ENCODE results near the gene CERK.

CERK gene

DNA sequence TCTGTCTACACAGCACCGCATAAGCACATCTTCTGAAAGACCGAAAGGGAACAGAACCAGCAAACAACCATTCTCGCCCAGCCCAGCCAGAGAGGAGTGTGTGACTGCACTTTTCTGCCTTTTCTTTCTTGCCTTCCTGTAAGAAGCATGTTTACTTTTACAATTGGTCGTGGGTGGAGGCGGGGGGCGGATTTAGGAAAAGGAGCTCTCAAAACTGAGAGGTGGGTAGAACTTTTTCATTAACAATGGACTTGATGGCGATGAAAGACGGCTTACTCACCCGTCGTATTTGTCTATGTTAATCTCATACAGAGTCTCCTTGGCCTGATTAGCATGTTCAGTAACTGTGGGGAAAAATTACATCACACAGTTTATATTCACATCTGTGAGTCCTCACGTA is 27.2 kb downstream of the CERK start:
- DNase-seq (ENCODE audit: low read depth, low spot score), result no peak
- H3K4me3 ChIP-seq (ENCODE audit: low read length), result no peak overlapping the region

DNA sequence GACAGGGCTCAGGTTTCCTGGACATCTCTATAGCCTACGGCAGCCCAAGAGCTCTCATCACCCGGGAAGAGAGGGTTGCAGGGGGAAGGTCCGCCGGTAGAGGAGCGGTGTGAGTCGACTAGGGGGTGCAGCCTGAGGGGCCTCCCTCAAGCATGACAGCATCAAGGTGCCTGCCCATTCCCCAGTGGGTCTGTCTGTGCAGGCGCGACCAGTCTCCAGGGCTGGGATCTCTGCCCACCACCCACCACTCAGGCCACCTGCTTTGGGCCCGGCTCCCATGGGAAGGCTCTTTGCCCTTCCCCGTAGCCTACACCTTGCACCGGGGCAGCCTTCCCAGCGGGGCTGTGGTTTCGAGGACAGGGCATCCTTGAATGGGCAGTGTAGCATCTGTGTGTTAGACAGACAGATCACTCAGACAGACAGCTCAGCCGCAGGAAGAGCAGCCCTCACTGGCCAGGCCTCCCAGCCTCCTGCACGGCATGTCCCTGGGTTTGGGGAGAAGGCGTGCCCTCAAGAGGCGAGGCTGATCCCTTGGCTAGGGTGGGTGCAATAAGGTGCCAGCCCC is 29.2 kb downstream of the CERK start:
- no peak overlapping the region for H3K4me3 ChIP-seq (ENCODE audit: low read length)
- DNase-seq (ENCODE audit: low read depth, low spot score), result no peak

DNA sequence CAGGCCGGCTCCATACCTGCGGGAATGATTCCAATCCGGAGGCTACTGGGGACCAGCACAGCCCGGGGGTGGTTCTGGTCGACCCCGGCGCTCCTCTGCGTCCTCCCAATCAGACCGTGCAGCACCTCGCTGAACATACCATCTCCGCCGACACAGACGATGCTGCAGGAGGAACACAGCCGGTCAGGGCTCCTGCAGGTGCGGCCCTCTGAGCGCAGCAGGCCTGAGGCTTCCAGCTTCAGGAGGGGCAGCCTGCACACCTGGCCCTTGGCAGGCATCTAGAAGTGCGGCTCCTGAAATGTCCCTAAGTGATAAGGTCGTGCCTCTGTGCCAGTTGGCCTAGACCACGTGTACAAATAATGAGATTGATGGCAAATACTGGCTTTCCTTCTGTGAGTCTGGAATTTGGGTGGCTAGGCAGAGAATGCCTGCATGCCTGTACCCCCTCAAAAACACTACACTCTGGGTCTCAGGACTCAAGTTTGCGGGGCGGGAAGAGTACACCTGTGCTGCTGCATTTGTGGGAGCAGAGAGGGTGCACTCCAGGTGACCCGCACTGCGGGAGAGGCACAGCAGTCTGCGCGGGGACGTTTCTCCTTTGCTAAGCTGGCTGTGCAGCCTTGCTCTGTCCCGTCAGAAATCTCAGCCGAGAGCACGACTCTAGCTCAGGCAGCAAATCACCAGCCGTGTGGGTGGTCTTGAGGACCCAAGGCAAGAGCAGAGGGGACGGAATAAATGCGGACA is 30.1 kb downstream of the CERK start:
- no peak overlapping the region for H3K4me3 ChIP-seq (ENCODE audit: low read length)
- DNase-seq (ENCODE audit: low read depth, low spot score), result no peak

DNA sequence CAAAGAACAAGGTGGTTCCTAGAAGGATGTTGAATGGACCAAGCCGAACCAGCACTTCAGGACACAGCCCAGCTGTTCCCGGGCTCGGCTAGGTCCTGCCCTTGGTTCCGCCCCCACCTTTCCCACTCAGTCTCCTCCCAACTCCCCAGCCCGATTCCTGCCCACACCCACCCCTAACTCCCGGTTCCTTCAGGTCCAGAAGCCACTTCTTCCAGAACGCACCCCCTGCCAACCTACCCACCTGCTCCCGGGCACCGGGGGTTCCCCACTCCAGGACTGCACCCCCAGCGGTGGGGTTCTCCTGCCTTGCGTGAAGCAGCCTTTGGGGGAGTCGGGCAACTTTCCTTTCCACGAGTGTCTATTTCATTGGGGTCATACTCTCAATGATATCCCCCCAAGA is 30.7 kb downstream of the CERK start:
- DNase-seq (ENCODE audit: low read depth, low spot score), result no peak
- H3K4me3 ChIP-seq (ENCODE audit: low read length), result no peak overlapping the region

DNA sequence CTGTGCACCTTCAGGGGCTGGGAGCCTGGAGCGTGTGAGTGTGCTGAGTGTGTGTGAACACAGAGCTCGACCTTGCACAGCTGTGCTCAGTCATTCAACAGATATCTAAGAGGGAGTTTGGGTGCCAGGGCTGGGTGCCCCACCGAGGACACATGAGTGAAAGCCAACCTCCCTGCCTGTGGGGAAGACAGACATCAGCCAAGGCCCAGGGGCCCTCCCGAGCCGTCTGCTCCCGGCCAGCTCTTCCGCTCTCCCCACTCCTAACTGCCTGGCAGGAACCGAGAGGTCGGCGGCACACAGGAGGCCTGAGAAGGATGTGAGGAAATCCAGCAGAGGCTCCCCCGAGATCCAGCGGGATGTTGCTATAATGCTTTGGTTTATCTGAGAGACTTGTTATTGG is 32.0 kb downstream of the CERK start:
- H3K4me3 ChIP-seq (ENCODE audit: low read length), result no peak overlapping the region
- DNase-seq (ENCODE audit: low read depth, low spot score), result no peak

DNA sequence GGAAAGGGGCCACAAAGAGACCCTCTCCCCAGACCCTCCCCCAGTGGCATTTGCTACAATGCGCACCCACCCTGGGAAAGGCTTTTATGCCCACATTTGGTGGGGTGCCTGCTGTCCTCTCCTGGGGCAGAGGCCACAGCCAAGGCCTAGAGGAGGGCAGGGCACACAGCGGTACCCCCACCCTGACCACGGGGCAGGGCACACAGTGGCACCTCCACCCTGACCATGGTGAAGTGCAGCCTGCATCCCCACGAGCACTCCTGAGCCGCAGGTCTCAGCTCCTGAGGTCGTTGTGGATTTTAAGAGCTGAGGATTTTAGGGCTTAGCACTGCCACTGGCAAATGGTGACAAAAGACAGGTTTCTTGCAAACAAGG is 34.1 kb downstream of the CERK start:
- no peak overlapping the region for H3K4me3 ChIP-seq (ENCODE audit: low read length)
- DNase-seq (ENCODE audit: low read depth, low spot score), result no peak

DNA sequence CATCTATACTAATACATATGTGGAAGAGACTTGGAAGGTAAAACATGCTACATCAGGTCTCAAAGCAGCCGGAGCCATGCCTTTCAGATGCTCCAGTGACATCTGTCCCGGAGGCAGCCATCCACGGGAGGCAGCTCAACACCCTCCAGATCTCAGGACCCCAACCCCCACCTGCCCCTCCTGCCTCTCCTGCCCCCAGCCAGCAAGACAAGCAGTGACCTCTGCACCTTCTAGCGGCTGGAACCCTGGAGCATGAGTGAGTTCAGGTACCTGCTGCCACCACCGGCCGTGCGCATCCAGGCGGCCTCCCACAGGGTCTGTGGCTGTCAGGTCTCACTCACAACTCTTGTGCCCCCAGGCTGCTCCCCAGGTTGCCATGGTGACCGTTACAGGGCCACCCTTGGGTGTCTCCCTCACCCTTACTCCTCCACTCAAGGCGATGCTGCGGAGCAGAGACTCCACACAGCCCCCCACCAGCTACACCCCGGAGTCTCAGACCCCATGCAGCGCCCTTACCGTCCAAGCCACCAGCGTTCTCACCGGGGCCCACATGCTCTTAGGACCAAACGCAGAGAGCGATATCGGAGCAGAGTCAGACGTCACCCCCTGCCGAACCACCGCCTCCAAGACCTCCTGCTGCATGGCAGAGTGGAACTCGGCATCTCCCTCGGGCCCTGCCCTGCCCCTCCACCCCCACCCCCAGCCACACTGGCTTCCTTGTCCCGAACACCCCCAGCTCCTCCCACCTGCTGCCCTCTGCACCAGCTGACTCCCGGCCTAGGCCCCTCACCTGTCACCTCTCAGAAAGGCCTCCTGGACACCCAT is 34.7 kb downstream of the CERK start:
- no peak for DNase-seq (ENCODE audit: low read depth, low spot score)
- H3K4me3 ChIP-seq (ENCODE audit: low read length), result no peak overlapping the region

DNA sequence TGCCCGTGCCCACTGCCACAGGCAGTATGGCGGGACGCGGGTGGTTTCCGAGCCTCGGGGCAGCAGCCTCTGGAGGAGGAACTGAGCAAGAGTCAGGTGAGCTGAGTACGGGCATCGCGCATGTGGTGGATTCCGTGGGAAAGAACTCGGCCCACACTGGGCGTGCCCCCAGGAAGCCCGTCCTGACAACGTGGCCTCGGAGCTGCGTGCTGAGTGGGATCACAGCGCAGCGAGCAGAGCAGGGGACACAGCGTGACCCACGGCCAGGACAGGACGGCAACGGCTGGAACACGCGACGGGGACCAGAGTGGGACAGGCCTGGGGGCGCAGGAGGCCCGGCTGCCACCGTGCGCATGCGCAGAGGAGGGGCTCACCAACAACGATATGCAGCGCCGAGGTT is 36.8 kb downstream of the CERK start:
- no peak for DNase-seq (ENCODE audit: low read depth, low spot score)
- H3K4me3 ChIP-seq (ENCODE audit: low read length), result no peak overlapping the region

DNA sequence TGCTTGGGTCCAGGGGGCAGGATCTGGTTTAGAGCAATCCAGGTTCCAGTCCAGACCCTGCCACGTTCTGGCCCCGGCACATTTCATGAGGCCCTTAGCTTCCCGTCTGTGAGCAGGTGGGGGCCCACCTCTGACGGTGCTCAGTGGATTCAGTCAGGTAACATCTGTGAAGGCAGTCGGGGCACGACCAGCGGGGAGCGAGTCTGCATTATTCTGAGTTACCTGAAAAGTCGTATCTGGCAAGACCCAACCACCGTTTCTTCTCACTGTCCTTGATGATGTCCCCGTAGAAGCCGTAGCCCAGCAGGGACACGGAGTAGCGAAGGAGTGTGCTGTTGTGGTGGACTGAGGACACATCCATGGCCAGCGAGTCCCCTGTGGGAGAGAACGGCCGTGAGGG is 39.0 kb downstream of the CERK start:
- H3K4me3 ChIP-seq (ENCODE audit: low read length), result no peak overlapping the region
- DNase-seq (ENCODE audit: low read depth, low spot score), result no peak

DNA sequence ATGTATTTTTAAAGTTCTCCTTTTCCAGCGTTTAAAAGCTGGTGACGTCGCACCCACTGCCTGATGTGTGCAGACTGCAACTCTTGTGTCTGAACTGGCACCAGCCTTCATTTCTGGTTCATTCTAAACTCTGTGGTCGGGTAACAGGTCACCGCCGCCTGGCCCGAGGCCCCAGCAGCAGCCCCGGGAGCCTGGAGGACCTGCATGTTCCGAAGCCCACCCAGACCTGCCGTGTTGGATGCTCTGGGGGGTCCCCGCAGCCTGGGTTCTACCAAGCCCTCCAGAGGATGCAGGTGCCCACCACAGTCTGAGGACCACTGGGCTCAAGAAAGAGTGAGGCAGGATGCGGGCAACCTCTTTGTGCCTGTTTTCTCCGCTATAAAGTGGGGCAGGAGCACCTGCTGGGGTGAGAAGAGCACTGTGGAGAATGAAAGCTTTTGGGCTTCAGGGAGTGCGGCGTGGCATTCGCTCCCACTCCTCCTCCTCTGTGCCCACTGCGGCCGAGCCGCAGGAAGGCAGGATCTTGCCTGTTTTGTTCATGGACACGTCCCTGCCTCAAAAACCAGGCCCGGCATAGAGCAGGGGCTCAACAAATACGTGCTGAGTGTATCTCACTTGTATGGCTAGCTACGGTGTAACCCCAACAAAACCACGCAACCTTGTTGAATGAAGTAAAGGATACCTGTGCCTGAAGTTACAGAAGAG is 40.1 kb downstream of the CERK start:
- DNase-seq (ENCODE audit: low read depth, low spot score), result no peak
- H3K4me3 ChIP-seq (ENCODE audit: low read length), result no peak overlapping the region

DNA sequence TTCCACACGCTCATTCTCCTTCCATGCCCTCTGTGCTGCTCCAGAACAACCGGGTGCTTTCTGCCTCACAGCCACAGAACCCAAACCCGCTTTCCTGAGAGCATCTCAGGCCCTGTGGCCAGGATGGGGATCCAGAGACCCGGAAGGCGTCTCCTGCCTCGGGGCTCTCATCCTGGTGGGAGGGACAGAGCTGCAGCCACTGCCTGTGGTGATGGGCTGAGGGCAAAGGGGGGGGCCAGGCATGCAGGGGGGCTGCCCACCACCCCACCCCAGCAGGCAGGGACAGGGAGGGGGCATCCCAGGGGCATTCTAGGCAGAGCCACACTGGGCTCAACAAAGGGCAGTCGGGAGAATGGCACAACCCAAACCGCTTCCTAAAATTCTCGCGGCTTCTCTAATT is 41.4 kb downstream of the CERK start:
- no peak for DNase-seq (ENCODE audit: low read depth, low spot score)
- H3K4me3 ChIP-seq (ENCODE audit: low read length), result no peak overlapping the region

DNA sequence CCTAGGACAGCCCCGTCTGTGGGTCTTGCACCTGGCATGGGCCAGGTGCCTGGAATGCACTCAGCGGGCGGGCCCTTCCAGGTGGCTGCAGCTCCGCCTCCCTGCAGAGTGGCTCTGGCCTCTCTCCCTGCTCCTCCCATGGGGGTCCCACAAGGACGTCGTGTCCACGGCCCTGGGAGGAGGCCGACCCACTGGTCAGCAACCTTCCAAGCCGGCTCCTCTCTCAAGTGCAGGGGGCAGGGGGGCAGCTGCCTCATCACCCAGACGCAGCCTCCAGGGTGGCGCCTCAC is 41.9 kb downstream of the CERK start:
- no peak overlapping the region for H3K4me3 ChIP-seq (ENCODE audit: low read length)
- DNase-seq (ENCODE audit: low read depth, low spot score), result no peak

DNA sequence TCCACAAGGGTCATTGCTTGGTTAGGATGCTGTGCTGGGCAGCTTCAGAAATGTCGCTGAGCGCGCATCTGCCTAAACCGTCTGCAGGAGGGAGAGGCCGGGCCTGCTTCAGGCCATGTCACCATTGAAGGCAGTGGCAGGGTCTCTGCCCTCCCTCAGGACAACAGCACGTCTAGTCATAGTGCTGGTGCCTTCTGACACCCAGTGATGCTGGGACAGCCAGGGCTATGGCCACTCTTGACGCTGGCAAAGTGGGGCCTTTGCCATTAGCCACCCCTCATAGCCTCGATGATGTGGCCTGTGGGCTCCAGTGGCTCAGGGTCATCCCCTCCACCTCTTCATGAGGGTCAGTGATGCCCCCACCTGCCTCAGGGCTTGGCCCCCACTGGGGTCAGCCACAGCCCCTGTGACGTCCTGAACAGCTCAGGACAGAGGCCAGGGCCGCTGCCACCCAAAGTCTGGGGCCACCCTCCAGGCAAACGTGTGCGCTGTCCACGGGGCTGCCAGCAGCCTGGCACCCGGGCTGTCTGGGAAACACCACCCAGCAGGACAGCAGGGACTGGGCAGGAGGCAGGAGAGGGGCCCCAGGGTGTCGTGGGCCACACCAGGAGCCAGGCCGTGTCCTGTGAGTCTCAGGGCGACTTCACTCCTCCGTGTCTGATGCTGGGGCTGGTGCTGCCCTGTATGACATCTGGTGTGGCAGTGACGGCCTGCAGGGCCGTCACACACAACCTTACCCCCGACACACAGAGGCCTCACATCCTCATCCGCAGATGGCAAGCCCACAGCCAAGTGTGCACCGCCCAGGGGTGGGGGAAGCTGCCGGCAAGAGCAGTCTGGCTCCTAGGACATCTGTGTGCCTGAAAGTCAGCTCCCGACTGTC is 42.5 kb downstream of the CERK start:
- no peak for DNase-seq (ENCODE audit: low read depth, low spot score)

DNA sequence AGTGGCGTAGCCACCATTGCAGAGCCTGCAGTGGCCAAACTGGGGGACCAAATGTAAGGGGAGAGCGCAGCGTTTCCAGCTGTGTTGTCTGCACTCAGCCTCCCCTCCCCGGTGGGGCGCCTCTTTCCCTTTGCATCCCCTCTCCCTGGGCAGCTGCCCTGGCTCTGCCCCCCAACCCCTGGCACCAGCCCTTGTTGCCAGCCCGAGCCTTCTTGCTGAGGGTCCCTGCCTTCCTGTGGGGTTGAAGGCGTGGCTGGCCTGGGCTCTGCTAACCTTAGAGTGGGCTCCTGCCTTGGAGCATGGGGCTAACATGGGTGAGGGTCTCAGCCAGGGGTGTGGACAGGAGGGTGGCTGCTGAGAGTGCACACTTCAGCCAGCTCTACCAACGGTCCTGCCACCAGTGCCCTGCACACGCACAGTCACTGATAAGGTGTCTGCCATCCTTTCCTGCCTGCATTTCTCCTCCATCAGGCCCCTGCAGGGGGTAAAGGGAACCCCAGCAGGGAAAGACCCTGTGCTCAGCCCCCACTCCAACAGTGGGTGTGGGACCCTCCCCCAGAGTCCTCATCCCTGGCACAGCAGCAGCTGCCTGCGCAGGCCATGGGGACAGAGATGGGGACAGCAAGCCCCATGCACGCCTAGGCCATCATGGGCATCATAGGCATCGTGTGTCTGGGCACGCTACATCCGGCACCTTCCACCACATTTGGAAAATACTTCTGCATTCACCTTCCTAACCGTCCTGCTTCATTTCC is 43.5 kb downstream of the CERK start:
- no peak for DNase-seq (ENCODE audit: low read depth, low spot score)
- H3K4me3 ChIP-seq (ENCODE audit: low read length), result no peak overlapping the region

More for the DNA sequence above, 42.5 kb downstream of the CERK start:
- H3K4me3 ChIP-seq (ENCODE audit: low read length), result no peak overlapping the region

DNA sequence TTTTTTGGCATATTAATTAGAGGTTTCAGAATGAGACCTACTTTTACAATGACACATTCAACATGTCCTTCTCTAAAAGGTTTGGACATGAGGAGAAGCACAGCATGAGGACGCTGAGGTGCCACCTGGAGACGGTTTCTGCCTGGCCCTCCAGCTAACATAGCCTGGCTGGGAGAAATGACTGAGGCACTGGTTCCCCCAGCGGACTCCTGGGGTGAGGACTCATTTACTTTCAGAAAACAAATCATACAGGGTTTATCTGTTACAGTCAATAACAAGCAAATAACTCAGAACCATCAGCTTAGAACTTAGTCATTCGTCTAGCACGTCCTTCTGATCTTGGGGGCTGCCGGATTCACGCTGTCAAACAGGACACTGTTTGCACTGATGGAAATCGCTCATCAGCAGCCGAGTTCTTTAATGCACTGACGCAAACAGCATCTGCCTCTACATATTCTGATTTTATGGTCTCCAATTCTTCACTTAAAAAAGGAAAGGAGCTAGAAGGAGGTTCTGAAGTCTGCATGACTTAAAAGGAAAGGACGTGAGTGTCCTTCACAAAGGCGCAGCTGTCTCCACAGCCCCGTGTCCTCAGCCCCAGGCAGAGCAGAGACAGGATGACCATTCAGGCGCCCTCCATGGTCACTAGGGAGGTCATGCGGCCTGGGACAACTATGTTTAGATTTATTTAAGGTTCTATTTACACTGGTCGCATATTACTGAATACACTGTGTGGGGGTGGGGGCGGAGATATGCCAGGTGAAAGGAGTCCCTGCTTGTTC is 44.2 kb downstream of the CERK start:
- DNase-seq (ENCODE audit: low read depth, low spot score), result no peak
- no peak overlapping the region for H3K4me3 ChIP-seq (ENCODE audit: low read length)

DNA sequence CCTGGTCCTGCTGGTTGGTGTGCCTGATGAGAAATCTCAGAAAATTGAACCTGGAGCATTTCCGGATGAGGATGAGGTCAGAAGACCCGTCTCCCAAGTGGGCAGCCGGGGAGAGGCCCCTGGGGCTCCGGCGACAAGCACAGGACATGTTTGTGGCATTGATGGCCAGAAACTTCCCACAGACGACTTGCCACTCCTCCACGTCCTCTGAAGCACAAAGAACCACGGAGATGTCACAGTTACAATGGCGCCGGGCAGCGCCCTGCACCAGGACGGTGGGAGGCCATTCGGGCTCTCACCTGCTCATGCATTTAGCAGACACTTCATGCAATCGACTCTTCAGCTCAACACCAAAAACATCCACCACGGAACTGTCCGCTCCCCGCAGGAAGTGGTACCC is 46.5 kb downstream of the CERK start:
- no peak for DNase-seq (ENCODE audit: low read depth, low spot score)
- H3K4me3 ChIP-seq (ENCODE audit: low read length), result no peak overlapping the region

DNA sequence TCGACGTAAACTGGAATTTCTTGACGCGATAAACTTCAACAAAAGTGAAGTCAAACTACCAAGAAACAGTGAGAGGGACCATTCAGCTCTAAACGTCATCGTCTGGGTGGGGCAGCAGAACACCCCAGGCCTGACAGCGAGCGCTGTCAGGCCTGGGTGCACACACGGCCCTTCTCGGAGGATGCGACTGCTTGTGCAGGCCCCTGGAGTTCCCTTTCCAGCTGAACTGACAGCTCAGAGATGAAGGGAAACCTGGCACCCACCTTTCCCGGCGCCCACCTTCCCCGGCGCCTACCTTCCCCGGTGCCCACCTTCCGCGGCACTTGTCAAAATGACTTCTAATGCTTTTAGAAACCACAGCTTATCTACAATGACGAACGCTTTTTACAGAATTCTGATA is 47.9 kb downstream of the CERK start:
- DNase-seq (ENCODE audit: low read depth, low spot score), result no peak

DNA sequence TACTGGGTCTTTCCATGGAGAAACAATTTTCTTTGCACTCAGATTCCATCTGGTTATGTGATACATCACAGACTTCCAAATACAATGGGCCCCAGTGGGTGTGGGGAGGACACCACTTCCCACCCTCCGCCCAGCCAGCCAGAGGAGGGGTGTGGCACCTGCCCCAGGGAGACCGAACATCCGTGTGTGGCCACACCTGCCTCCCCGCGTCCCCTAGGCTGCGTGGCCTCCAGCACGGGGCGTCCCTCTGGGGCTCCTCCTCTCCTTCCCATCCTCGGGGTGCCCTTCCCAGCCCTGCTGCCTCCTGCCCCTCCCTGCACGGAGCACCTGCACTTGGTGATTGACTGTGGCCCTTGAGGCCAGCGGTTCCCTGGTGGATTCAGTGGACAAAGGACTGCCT is 49.1 kb downstream of the CERK start:
- DNase-seq (ENCODE audit: low read depth, low spot score), result no peak
- H3K4me3 ChIP-seq (ENCODE audit: low read length), result no peak overlapping the region

More for the DNA sequence above, 47.9 kb downstream of the CERK start:
- H3K4me3 ChIP-seq (ENCODE audit: low read length), result no peak overlapping the region

Measured in Jurkat, Clone E6-1 (cell line).